ENCODE data around the gene FHL2.
"Not testable (repeated sequence)": the region's sequence is repeated elsewhere in the genome, so short reads cannot be mapped to it uniquely, and the experiment has no call there.

Gene FHL2, protein sequence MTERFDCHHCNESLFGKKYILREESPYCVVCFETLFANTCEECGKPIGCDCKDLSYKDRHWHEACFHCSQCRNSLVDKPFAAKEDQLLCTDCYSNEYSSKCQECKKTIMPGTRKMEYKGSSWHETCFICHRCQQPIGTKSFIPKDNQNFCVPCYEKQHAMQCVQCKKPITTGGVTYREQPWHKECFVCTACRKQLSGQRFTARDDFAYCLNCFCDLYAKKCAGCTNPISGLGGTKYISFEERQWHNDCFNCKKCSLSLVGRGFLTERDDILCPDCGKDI

DNA sequence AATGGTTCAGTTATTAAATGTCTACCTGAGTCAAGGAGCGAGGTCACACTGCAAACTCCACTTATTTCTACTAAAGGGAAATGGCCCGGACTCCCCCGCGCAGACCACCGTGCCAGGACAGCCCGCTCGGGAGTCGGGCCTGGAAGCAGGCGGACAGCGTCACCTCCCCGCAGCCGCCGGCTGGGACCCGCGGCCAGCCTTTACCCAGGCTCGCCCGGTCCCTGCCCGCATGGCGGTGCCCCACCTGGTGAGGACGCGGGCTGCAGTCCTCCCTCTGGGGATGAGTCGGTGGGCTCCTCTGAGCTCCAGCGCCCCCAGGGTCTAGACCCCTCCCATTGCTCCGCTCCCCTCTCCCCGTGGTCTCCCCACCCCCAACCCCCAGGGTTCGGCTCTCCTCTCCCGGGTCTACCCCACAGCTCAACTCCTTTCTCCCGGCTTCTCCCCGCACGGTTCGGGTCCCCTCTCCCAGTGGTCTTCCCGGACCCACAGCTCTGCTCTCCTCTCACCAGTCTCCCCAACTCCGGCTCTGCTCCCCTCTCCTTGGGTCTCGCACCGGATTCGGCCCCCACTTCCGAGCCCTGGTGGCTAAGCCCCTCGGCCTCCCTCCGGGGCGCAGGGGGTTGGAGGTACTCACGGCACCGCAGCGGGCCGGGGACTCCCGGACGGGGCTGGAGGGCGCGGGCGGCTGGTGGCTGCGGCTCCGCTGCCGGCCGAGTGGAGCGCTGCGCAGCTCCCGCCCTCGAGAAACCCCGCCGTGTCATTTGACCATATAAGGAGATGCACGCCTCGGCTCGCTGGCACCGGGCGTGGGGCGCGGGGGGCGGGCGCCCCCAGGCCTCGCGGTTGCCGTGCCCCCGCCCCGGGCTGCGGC, at the start of gene FHL2:
TSS of gene FHL2 (minus strand) at position 716 of the 871 bp plus-strand sequence. CDS start 12,535 bp downstream, outside the sequence.
- DNase-seq, result peak; percentile 56

- DNase-seq, result no peak
These were observed 48.6 kb upstream of the FHL2 start for GRCh38 chr2:105447476-105447875.

DNA sequence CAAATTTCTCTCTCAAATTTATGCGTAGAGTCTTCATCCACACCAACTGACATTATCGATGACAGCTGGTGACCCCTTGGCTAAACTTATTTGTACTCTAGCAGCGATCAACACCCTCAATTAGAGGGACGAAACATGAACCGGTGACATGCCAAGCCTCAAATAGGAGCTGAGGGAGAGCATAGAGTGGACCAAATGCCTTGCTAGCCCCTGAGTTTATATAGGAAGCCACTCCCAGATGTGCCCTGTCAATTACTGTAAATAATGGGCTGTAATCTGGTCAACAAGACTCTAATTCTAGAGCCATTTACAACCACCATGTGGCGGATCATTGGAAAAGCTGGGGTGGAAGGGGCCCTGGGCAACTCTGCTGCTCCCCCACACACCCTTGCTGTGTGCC, 47.6 kb upstream of the FHL2 start:
- no peak for DNase-seq

- no peak for DNase-seq
These were observed 47.1 kb upstream of the FHL2 start for GRCh38 chr2:105445976-105446375.

DNA sequence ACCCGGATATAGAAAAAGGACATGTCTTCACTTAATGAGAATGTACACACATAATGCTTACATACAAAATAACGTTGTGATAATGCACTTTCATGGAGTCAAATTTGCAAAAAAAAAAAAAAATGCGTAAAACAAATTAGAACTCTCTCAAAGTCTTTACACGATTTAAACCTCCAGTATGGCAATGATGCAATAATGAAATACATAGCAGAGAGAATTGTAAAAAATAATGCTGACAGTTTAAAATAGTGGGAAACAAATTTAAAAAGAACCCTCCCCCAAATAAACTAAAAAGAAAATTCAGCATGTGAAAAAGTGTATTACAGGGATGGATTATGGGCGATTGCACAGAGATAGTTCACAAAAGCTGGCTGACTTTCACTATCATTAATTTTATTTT, 46.6 kb upstream of the FHL2 start:
- DNase-seq, result no peak

DNA sequence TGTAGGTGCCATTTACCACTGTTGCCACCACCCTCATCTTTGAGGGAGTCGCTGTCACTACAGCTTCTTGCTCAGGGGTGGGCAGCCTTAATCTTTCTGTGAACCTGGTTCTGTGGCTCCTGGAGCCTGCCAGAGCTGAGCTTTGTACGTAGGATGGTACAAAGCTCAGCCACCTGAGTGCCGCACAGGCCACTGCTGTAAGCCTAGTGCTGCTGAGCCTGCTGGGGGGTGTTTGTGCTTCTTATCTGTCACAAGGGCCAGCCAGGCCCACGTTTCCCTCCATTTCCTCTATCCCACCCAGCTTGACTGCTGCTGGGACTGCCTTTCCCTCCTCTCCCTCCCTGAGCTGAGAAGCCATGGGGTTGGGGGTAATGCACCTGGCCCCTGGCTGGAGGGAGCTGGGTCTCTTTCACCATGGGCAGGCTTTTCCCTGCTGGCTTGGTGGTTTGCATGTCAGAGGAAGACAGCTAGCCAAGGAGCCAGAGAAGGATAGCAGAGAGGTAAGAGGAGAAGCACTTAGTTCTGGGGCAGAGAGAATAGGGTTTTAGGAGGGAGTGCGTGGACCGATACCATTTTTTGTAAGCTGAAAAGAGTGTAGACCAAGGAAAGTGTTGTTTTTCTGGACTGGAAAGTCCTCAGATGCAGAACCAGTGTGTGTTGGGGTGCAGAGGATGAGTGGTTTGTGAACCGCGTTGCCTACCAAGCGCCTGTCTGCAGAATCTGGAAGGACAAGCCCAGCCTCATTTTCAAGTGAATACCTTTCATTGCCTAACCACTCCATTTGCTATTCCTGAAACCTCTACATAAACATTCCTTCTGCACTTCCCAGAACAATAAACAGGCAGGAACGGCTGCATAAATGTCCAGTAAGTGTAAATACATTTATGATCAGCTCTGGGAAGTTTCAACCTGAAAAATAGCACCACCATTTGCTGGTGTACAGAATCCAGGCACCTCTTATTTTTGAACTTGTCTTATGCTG, 45.1 kb upstream of the FHL2 start:
- DNase-seq, result no peak

DNA sequence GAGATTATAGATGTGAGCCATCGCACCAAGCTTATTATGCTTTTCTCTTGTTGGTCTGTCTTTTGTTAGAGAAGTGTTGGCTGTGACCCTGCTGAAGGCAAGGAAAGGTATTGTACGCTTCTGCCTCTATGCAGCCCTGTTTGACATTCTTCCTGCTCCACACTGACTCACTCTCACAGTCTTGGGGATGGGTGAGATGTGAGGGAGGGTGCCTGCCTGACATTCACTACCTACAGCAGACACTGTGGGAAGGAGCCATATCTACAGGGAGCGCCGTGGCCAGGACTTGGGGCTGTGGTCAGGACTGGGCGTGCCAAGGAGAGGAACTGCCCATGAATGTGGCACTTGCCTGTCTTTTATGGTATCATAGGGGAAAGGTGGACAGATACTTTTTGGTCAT, 43.9 kb upstream of the FHL2 start:
- DNase-seq, result no peak

DNA sequence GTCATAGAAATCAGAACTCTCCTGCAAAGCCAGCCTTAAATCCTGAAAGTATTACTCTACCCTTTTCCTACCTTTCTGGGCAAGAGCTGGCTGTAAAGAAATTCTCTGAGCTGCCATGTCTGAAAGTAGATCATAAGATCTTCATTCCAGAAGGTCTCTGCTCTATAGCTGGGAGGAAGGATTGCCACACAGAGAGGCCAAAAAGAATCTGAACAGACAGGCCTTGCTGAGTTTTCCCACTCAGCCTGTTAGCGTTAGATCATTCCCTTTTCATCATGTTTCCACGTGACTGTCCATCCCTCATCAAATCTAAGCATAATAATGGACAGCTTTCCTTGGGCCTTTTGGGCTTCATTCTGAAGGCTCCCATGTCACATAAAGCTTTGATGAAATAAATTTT, 43.2 kb upstream of the FHL2 start:
- no peak for DNase-seq

GRCh38 chr2:105439141-105439540, 40.3 kb upstream of the FHL2 start:
- no peak for DNase-seq

- no peak for DNase-seq
These were observed 39.5 kb upstream of the FHL2 start for GRCh38 chr2:105438104-105438929.

DNA sequence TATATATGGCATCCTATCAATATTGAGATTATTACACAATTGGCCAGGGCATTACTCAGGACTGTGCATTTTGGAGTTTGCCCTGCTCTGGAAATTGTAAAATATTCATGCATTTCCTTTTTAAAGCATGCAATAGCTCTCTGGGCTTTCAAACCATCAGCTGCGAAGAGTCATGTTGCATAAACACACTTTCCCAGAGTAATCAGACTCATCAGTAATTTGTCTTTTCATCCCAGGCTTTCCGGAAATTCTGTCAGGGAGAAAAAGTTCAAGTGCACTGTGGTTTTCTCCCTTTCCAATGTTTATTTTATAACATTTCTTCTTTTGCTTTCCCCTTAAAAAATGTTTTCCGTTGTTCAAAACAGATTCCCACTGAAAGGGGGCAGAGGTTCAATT, 38.9 kb upstream of the FHL2 start:
- DNase-seq, result no peak

- no peak for DNase-seq
These were observed 33.9 kb upstream of the FHL2 start for GRCh38 chr2:105432749-105433148.

DNA sequence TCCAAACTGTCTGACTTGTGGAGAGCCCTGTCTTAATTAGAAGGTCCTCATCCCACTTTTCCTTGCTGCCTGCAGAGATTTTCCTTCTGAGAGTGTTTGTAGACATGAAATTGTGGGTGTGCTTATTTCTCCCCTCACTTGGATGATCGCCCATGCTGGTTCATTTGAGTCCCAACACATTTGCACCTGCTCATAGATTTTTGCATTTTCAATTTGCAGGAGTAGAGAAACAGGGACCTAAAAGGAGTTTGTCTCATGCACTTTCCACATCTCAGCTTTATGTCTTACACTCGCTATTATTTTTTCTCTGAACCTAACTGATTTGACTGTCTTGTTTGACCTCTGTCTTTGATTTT, 33.2 kb upstream of the FHL2 start:
- DNase-seq, result no peak

GRCh38 chr2:105431367-105432043, 32.7 kb upstream of the FHL2 start:
- DNase-seq, result no peak

- DNase-seq, result no peak
These were observed 29.7 kb upstream of the FHL2 start for GRCh38 chr2:105428387-105429018.

DNA sequence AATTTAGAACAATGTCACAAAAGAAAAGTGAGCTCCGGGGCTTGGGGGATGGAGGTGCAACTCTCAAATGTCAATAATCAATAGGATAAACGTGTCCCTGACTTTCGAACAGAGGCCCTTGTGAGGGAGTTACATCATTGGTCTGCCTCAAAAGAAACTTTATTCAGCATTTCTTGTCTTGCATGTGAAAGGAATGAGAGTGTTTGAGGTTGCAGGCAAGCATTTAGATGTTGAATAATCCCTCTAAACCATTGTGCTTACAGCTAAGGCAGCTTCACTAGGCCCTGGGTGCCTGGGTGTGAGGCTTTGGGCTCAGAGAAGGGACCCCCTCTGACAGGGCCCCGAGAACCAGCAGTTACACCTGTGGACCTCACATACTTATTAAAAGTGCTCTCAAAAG, 28.6 kb upstream of the FHL2 start:
- DNase-seq, result no peak

- DNase-seq, result no peak
These were observed 27.9 kb upstream of the FHL2 start for GRCh38 chr2:105426626-105427292.

GRCh38 chr2:105425936-105426625, 27.2 kb upstream of the FHL2 start:
- DNase-seq, result no peak

GRCh38 chr2:105424836-105425235, 26.0 kb upstream of the FHL2 start:
- not testable (repeated sequence) for DNase-seq

- DNase-seq, result no peak
These were observed 23.9 kb upstream of the FHL2 start for GRCh38 chr2:105422801-105423200.

Data from inflammatory macrophage treated with lipopolysaccharide for 4 hours (primary cell).